Muscle of leg (tissue), 11 donors: ENCODE results near the gene MRPL58. TPM values are rescaled to one million over a fixed set of nuclear protein-coding genes. Genes with fewer than 3 reads are reported as not detected.

Experiments
- DNase-seq: peaks from one replicate; pipeline ENCODE4 v3.0.0; 2013
- H3K27ac ChIP-seq: one replicate; pipeline ENCODE4 v1.5.1; 2013; ENCODE audit warnings: mild to moderate bottlenecking, low read length, control low read depth
- H3K27me3 ChIP-seq: one replicate; pipeline ENCODE4 v1.6.1; 2013; ENCODE audit warnings: low read length; ENCODE audit not compliant: control insufficient read depth, insufficient read depth
- H3K36me3 ChIP-seq: one replicate; pipeline ENCODE4 v1.6.1; 2013; ENCODE audit warnings: low read length; ENCODE audit not compliant: control insufficient read depth, insufficient read depth
- H3K4me1 ChIP-seq: one replicate; pipeline ENCODE4 v1.6.1; 2013; ENCODE audit warnings: low read length; ENCODE audit not compliant: control insufficient read depth, insufficient read depth
- H3K4me3 ChIP-seq: one replicate; pipeline ENCODE4 v1.5.1; 2013; ENCODE audit warnings: low read length, control low read depth
- H3K9me3 ChIP-seq: replicated peaks from 2 replicates; pipeline ENCODE4 v1.6.1; 2013; ENCODE audit warnings: low read depth, low read length; ENCODE audit not compliant: control insufficient read depth
- WGBS: methylation state at CpG from one replicate; pipeline ENCODE4 v1.1.5; 2013; ENCODE audit warnings: missing lambda C conversion rate; ENCODE audit not compliant: insufficient coverage; 5-methylcytosine and 5-hydroxymethylcytosine counted together
- polyA plus RNA-seq, 8 donors: library from polyadenylated mRNA; unstranded; fragments of 120-200 nt; gene quantifications; one replicate each; pipeline versions ENCODE4 v1.2.1 to v1.2.3, GENCODE V29; 2013; ENCODE audit warnings: inconsistent platforms in 1 of 8, low replicate concordance in 1 of 8; ENCODE audit not compliant: insufficient read length in 8 of 8, insufficient read depth in 1 of 8
- total RNA-seq: library from RNA; stranded (reverse); fragments of 120-200 nt; gene quantifications from one replicate; pipeline ENCODE4 v1.2.4, GENCODE V29; 2013

The MRPL58 gene
- total and polyA plus RNA-seq, 9 donors, result 17.6 to 34.0 (median 21.2) TPM

- no peak overlapping the region for H3K4me3 ChIP-seq
- H3K36me3 ChIP-seq, result peaks cover 59% of the 10 kb centered on the region
- DNase-seq, result no peak
- WGBS, result 87% methylated on average over 3 of the region's 26 CpGs
- H3K4me1 ChIP-seq, result peaks cover 19% of the 10 kb centered on the region
- no peaks in the 10 kb centered on the region for H3K27me3 ChIP-seq
- H3K27ac ChIP-seq, result peak overlapping the region; percentile 39
- no peaks in the 10 kb centered on the region for H3K9me3 ChIP-seq
These were observed 48.1 kb downstream of the MRPL58 start for GRCh38 chr17:75060434-75061054.

- H3K4me3 ChIP-seq, result no peak overlapping the region
- no peaks in the 10 kb centered on the region for H3K27me3 ChIP-seq
- peaks cover 60% of the 10 kb centered on the region for H3K36me3 ChIP-seq
- H3K27ac ChIP-seq, result peak overlapping the region; percentile 35
- DNase-seq, result no peak
- peaks cover 19% of the 10 kb centered on the region for H3K4me1 ChIP-seq
- 99% methylated on average over 8 of the region's 10 CpGs for WGBS
- H3K9me3 ChIP-seq, result no peaks in the 10 kb centered on the region
These were observed 48.6 kb downstream of the MRPL58 start for GRCh38 chr17:75061055-75061438.

- no peaks in the 10 kb centered on the region for H3K9me3 ChIP-seq
- no peak overlapping the region for H3K27ac ChIP-seq
- DNase-seq, result no peak
- 80% methylated on average over 1 of the region's 8 CpGs for WGBS
- peaks cover 19% of the 10 kb centered on the region for H3K4me1 ChIP-seq
- H3K27me3 ChIP-seq, result no peaks in the 10 kb centered on the region
- peaks cover 59% of the 10 kb centered on the region for H3K36me3 ChIP-seq
- H3K4me3 ChIP-seq, result no peak overlapping the region
These were observed 49.1 kb downstream of the MRPL58 start for GRCh38 chr17:75061618-75062017.

GRCh38 chr17:75063201-75063600 is 50.7 kb downstream of the MRPL58 start:
- Histone ChIP-seq H3K4me1 (peaks cover 19% of the 10 kb centered on the region), H3K4me3 (no peak overlapping the region), H3K36me3 (peaks cover 55% of the 10 kb centered on the region), H3K27me3 (no peaks in the 10 kb centered on the region), H3K9me3 (no peaks in the 10 kb centered on the region), H3K27ac (no peak overlapping the region)
- DNase-seq, result no peak
- WGBS, result 40% methylated on average over 6 of the region's 13 CpGs

- WGBS, result 58% methylated on average over 3 of the region's 3 CpGs
- H3K36me3 ChIP-seq, result peaks cover 55% of the 10 kb centered on the region
- no peak for DNase-seq
These were observed 51.2 kb downstream of the MRPL58 start for GRCh38 chr17:75063626-75064025.

GRCh38 chr17:75064040-75064439 is 51.6 kb downstream of the MRPL58 start:
- H3K27me3 ChIP-seq, result no peaks in the 10 kb centered on the region
- H3K27ac ChIP-seq, result no peak overlapping the region
- no peak for DNase-seq
- H3K4me1 ChIP-seq, result peaks cover 19% of the 10 kb centered on the region
- no peak overlapping the region for H3K4me3 ChIP-seq
- no peaks in the 10 kb centered on the region for H3K9me3 ChIP-seq
- peaks cover 55% of the 10 kb centered on the region for H3K36me3 ChIP-seq
- 89% methylated on average over 10 of the region's 11 CpGs for WGBS

More at GRCh38 chr17:75063626-75064025, 51.2 kb downstream of the MRPL58 start:
- H3K4me3 ChIP-seq, result no peak overlapping the region
- H3K9me3 ChIP-seq, result no peaks in the 10 kb centered on the region
- no peaks in the 10 kb centered on the region for H3K27me3 ChIP-seq
- H3K27ac ChIP-seq, result no peak overlapping the region
- H3K4me1 ChIP-seq, result peaks cover 19% of the 10 kb centered on the region

- Histone ChIP-seq H3K36me3 (peaks cover 55% of the 10 kb centered on the region), H3K4me1 (peaks cover 16% of the 10 kb centered on the region), H3K9me3 (no peaks in the 10 kb centered on the region), H3K27ac (no peak overlapping the region), H3K4me3 (no peak overlapping the region), H3K27me3 (no peaks in the 10 kb centered on the region)
- no peak for DNase-seq
- 55% methylated on average over 3 of the region's 8 CpGs for WGBS
These were observed 52.0 kb downstream of the MRPL58 start for GRCh38 chr17:75064460-75064859.

- no peaks in the 10 kb centered on the region for H3K27me3 ChIP-seq
- 93% methylated on average over 18 of the region's 18 CpGs for WGBS
- H3K36me3 ChIP-seq, result peaks cover 55% of the 10 kb centered on the region
- peak overlapping the region; percentile 10 for H3K27ac ChIP-seq
- H3K4me1 ChIP-seq, result peaks cover 11% of the 10 kb centered on the region
- H3K9me3 ChIP-seq, result no peaks in the 10 kb centered on the region
- H3K4me3 ChIP-seq, result no peak overlapping the region
- DNase-seq, result no peak
These were observed 52.5 kb downstream of the MRPL58 start for GRCh38 chr17:75064867-75065561.

GRCh38 chr17:75065562-75066151 is 53.2 kb downstream of the MRPL58 start:
- 25% methylated on average over 3 of the region's 6 CpGs for WGBS
- DNase-seq, result peak; percentile 53
- H3K27me3 ChIP-seq, result no peaks in the 10 kb centered on the region
- H3K27ac ChIP-seq, result peak overlapping the region; percentile 10
- no peaks in the 10 kb centered on the region for H3K9me3 ChIP-seq
- H3K4me1 ChIP-seq, result peaks cover 6% of the 10 kb centered on the region
- peaks cover 50% of the 10 kb centered on the region for H3K36me3 ChIP-seq
- no peak overlapping the region for H3K4me3 ChIP-seq

GRCh38 chr17:75067856-75068255 is 55.4 kb downstream of the MRPL58 start:
- no peaks in the 10 kb centered on the region for H3K27me3 ChIP-seq
- no peaks in the 10 kb centered on the region for H3K4me1 ChIP-seq
- 71% methylated on average over 2 of the region's 4 CpGs for whole genome bisulfite sequencing
- H3K36me3 ChIP-seq, result peaks cover 28% of the 10 kb centered on the region
- H3K4me3 ChIP-seq, result no peak overlapping the region
- H3K27ac ChIP-seq, result no peak overlapping the region
- no peak for DNase-seq
- H3K9me3 ChIP-seq, result no peaks in the 10 kb centered on the region
